HUDEP-2 (cell line): Measurements from ENCODE around the gene ZSCAN9.

Experiments used
- DNase-seq, 76 experiments: peaks; one replicate each; lab custom pipeline; 2025; ENCODE audit not compliant: unreplicated experiment in 76 of 76; lab: John Stamatoyannopoulos, UW

The ZSCAN9 gene

DNA sequence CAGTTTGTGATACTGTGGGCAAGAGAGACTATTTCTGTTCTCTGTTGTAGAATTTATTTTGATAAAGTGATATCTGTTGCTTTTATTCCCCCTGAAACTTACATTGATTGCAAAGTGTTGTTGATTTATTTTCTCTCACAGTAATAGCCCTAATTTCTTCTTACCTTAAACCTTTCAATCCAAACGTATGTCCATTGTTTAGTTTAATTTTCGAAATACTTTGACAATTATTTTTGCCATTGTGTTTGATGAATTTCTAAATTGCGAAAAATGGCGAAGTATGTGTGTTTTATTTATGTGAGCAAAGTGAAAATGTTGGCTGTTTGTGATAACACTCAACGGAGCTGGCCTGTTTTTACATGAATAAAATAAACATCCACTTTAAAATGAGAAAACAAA lies 41.5 kb downstream of the ZSCAN9 start:
- DNase-seq: no peak

DNA sequence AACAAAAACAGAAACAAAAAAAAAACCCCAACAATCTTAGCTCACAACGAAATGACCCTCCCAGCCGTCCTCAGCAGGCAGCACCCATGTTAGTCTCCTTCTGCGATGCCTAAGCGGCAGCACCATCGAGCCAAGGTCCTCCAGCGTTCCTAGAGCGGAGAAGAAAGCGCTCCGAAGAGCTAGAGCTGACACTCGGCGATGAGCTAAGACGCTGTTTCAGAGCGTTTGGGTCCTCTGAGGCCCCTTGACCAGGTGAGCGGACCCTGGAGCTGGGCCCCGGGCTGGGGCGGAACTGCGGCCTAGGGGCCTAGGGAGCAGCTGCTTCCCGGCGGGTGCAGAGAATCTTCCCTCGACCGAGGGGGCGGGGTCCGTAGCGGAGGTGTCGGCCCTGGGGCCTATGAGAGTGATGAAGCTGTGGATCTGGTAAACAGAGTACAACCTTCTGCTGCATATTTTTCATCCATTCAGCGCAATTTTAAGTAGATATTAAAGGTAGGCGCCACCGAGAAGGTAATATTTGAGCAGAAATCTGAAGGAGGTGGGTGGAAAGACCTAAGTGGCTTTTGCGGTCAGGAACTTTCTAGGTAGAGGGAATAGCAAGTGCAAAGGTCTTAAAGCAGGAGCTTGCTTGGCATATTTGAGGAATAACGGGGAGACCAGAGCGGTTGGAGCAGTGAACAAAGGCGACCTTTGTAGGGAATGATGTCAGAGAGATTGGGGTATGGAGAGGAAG lies 42.1 kb downstream of the ZSCAN9 start, which contains the start of gene ZSCAN26:
Gene ZSCAN26 (plus strand): TSS at position 182 of the 733 bp plus-strand sequence. CDS start 4,777 bp downstream, outside the sequence.
- peak; percentile 44 to 94 (median 88) for DNase-seq

DNA sequence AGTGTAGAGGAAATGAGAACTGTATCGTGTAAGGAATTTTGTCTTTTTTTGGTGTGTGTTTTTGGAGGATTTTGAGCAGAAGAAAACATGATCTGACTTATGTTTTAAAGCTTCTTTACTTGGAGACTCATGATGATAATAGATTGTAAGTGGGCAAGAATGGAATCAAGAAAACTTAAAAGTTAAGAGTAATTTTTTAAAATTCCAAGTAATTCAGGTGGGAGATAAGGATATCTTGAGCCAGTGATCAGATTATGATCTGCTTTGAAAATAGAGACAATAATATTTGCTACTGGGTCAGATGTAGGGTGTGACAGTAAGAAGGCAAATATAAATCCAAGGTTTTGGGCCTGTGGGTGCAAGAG lies 42.6 kb downstream of the ZSCAN9 start:
- DNase-seq: no peak

DNA sequence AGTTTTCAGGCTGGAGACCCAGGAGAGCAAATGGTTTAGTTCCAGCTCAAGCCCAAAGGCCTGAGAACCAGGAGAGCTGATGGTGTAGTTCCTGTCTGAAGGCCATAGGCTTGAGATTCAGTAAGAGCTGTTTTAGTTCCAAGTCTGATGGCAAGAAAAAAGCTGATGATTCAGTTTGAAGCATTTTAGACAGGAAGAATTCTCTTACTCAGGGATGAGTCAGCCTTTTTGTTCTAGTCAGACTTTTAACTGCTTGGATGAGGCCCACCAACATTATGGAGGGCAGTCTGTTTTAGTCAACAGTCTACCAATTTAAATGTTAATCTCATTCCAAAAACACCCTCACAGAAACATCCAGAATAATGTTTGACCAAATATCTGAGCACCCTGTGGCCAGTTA lies 44.4 kb downstream of the ZSCAN9 start:
- DNase-seq: peak in 16 of 76 experiments; percentile 7 to 54 (median 35)

DNA sequence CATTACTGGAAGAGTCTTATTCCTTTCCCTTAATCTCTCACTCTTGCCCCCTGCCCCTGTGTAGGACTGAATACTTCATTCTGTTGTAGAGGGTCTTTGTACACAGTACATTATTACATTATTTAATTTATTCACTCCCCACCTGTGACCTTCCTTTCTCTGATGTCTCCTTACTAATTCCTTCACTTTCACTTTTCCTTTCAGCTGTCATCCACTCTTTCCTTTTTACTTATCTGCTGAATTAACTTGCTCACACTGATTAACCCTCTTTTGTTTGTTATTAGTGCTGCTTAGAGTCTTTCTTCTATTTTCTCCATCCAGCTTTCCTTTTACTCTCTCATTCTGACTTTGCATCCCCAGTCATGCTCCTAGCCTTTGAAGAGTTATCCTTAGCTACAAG lies 49.8 kb downstream of the ZSCAN9 start:
- no peak for DNase-seq

DNA sequence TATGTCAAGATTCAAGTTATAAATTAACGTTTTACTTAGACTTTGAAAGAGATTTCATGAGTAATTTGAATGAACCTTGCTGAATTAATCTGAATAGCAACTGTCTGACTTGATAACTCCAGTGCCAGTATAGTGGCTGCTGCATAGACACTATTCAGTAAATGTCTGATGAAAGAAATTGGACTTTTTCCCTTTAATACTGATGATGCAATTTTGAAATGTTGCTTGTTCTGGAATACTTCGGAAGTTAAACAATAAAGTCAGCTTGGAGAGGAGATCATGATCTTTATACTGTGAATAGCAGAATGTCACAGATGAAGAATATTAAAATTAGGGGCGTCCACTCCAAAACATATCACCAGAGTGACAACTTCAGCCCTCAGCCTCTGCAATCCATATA lies 52.7 kb downstream of the ZSCAN9 start:
- DNase-seq: no peak

DNA sequence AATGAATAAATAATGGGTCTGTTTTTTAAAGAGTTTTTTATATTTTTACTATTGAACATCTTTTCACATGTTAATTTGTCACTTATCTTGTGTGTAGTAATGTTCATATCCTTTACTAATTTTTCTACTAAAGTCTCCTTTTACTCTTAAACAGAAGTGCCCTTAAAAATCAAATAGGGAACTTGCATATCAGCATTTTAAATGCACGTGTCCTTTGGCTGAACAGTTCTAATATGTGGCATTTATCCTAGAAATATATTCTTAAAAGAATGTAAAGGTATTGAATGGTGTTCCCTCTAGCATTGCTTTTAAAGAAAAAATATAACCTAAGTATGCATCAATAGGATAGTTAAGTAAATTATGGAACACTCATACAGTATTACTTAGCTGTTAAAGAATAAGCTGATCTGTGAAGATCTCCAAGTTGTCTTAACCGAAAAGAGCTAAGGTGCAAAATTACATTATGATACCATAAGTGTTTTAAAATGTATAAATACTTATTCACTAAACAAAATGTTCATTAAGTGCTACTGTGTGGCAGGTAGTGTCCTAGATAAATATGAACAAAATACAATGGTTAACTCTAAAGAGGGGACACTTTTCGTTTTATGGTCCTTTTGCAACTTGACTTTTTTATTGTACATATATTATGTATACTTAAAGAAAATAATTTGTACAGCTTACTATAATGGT lies 55.7 kb downstream of the ZSCAN9 start:
- no peak for DNase-seq

DNA sequence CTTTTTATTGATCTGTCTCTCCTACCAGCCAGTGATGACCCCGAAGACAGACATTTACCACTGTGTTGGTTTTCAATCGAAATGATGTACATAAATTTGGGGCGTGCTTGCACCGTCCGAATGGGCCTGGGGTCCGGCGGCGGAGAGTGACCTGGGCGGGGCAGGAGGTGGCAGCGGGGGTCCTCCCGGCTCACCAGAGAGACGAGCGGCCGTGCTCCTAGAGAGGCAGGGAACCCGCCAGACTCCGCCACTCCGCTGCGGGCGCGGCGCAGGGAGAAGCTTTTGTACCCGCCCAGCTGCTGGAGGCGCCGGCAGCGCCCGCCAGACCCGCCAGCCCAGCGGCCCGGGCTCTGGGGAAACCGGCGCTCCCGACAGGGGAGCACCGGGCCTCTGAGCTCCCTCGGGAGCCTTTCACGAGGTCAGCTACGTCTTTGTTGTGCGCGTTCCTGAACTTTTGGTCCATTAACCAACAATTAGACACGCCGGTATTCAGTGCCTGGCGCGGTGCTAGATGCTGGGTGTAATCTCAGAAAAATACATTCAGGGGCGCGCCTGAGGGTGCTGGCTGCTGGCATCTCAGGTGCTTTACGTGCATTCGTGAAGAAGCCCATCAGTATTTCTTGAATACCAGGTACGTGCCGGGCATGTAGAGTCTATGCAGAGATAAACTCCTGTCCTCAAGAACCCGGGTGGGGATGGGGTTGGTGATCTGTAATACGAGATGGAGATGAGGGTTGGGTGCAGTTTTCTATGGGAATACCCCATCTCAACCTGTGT lies 56.4 kb downstream of the ZSCAN9 start, which contains the start of gene PGBD1:
Gene PGBD1 (plus strand): TSS at position 285 of the 777 bp plus-strand sequence. CDS start 2,242 bp downstream, outside the sequence.
- DNase-seq: peak in 71 of 76 experiments; percentile 26 to 86 (median 74)

DNA sequence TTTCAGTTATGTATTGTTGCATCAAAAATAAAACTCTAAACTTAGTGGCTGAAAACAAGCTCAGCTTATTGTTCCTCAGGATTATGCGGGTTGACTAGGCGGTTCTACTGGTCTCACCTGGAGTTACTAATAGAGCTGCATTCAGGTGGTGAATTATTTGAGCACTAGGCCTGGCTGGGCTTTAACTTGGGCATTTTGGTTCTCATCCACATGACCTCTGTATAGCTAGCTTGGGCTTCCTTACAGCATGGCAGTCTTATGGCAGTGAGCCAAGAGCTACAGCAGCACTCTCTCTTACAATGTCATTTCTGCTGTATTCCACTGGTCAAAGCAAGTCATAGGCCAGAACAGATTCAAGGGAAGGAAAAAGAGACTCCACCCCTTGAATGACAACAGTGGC lies 57.9 kb downstream of the ZSCAN9 start:
- peak in 22 of 76 experiments; percentile 5 to 44 (median 17) for DNase-seq
